Measurements from ENCODE around the gene NIM1K.

Gene NIM1K

GRCh38 chr5:43287493-43287892 is 95.5 kb downstream of the NIM1K start:
- H2BK120ac ChIP-seq (ENCODE audit: low read depth, low read length) = no peak overlapping the region

GRCh38 chr5:43288269-43288831 is 96.3 kb downstream of the NIM1K start:
- Histone ChIP-seq H3K27me3 (ENCODE audit: insufficient read depth, low read length, poor library complexity) (no peaks in the 10 kb centered on the region), H3K4ac (ENCODE audit: low read depth, low read length) (no peak overlapping the region), H2BK15ac (replicated peaks; ENCODE audit: low read depth) (no peak overlapping the region), H2BK120ac (ENCODE audit: low read depth, low read length) (no peak overlapping the region), H3K79me2 (ENCODE audit: control insufficient read depth, insufficient read depth, low read length) (no peaks in the 10 kb centered on the region), H3K56ac (ENCODE audit: low read length) (no peak overlapping the region), H2AK5ac (ENCODE audit: low read length) (no peak overlapping the region), H3K27ac (ENCODE audit: low read depth, low read length) (no peak overlapping the region), H3K4me1 (ENCODE audit: control insufficient read depth, low read depth, low read length) (no peaks in the 10 kb centered on the region), H4K5ac (ENCODE audit: low read length) (no peak overlapping the region), H3K23ac (ENCODE audit: low read length) (no peak overlapping the region), H4K8ac (ENCODE audit: low read depth, low read length) (no peak overlapping the region), H2BK5ac (ENCODE audit: low read length) (no peak overlapping the region), H3K9ac (ENCODE audit: low read length) (no peak overlapping the region), H3K4me3 (ENCODE audit: low read length) (no peak overlapping the region), H3K36me3 (ENCODE audit: control insufficient read depth, insufficient read depth, low read length) (peaks cover 9% of the 10 kb centered on the region), H3K4me2 (ENCODE audit: low read length) (no peak overlapping the region), H3K79me1 (ENCODE audit: low read length) (no peaks in the 10 kb centered on the region), H3K18ac (ENCODE audit: low read length) (no peak overlapping the region)
- DNase-seq = no peak
- no CpG with 5 or more reads among the region's 1 CpG for WGBS (ENCODE audit: extremely low coverage, insufficient coverage, low lambda C conversion rate)

More at GRCh38 chr5:43287493-43287892, 95.5 kb downstream of the NIM1K start:
- Histone ChIP-seq H3K4me2 (ENCODE audit: low read length) (no peak overlapping the region), H3K36me3 (ENCODE audit: control insufficient read depth, insufficient read depth, low read length) (peaks cover 9% of the 10 kb centered on the region), H3K4ac (ENCODE audit: low read depth, low read length) (no peak overlapping the region), H2AK5ac (ENCODE audit: low read length) (no peak overlapping the region), H3K56ac (ENCODE audit: low read length) (no peak overlapping the region), H4K8ac (ENCODE audit: low read depth, low read length) (no peak overlapping the region), H3K27ac (ENCODE audit: low read depth, low read length) (no peak overlapping the region), H3K79me2 (ENCODE audit: control insufficient read depth, insufficient read depth, low read length) (no peaks in the 10 kb centered on the region), H3K23ac (ENCODE audit: low read length) (no peak overlapping the region), H3K4me1 (ENCODE audit: control insufficient read depth, low read depth, low read length) (no peaks in the 10 kb centered on the region), H3K27me3 (ENCODE audit: insufficient read depth, low read length, poor library complexity) (no peaks in the 10 kb centered on the region), H2BK5ac (ENCODE audit: low read length) (no peak overlapping the region), H3K9ac (ENCODE audit: low read length) (no peak overlapping the region), H3K4me3 (ENCODE audit: low read length) (no peak overlapping the region), H3K79me1 (ENCODE audit: low read length) (no peaks in the 10 kb centered on the region), H2BK15ac (replicated peaks; ENCODE audit: low read depth) (no peak overlapping the region), H4K5ac (ENCODE audit: low read length) (no peak overlapping the region), H3K18ac (ENCODE audit: low read length) (no peak overlapping the region)
- no CpG with 5 or more reads among the region's 4 CpGs for WGBS (ENCODE audit: extremely low coverage, insufficient coverage, low lambda C conversion rate)
- no peak for DNase-seq

DNA sequence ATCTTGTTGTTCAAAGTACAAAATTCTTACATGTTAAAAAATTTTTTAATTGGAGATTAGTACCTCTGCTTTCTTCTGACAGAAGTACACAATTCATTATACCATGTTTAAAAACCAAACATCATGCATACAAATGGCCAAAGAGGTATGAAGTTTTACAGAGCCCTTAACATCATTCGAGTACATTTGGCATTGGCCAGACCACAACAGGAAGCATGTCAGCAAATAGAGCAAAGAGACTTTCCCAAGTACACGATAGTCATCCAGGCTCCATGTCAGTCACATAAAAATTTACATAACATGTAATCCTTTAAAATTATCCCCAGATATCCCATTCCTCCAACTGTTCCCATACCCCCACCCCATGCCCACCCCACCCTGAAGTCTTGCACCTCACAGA is 98.7 kb downstream of the NIM1K start:
- H3K4me1 ChIP-seq (ENCODE audit: control insufficient read depth, low read depth, low read length) = no peaks in the 10 kb centered on the region
- H3K56ac ChIP-seq (ENCODE audit: low read length) = no peak overlapping the region
- H4K5ac ChIP-seq (ENCODE audit: low read length) = no peak overlapping the region
- H3K9ac ChIP-seq (ENCODE audit: low read length) = no peak overlapping the region
- H3K18ac ChIP-seq (ENCODE audit: low read length) = no peak overlapping the region
- H3K4me3 ChIP-seq (ENCODE audit: low read length) = no peak overlapping the region
- DNase-seq = no peak
- WGBS (ENCODE audit: extremely low coverage, insufficient coverage, low lambda C conversion rate) = no CpG with 5 or more reads among the region's 2 CpGs
- no peak overlapping the region for H2BK15ac ChIP-seq (replicated peaks; ENCODE audit: low read depth)
- no peak overlapping the region for H2BK120ac ChIP-seq (ENCODE audit: low read depth, low read length)
- no peaks in the 10 kb centered on the region for H3K79me2 ChIP-seq (ENCODE audit: control insufficient read depth, insufficient read depth, low read length)
- no peak overlapping the region for H3K27ac ChIP-seq (ENCODE audit: low read depth, low read length)
- no peak overlapping the region for H3K4ac ChIP-seq (ENCODE audit: low read depth, low read length)
- H3K23ac ChIP-seq (ENCODE audit: low read length) = no peak overlapping the region
- H3K4me2 ChIP-seq (ENCODE audit: low read length) = no peak overlapping the region
- no peak overlapping the region for H2BK5ac ChIP-seq (ENCODE audit: low read length)
- H4K8ac ChIP-seq (ENCODE audit: low read depth, low read length) = no peak overlapping the region
- H3K27me3 ChIP-seq (ENCODE audit: insufficient read depth, low read length, poor library complexity) = no peaks in the 10 kb centered on the region
- peaks cover 9% of the 10 kb centered on the region for H3K36me3 ChIP-seq (ENCODE audit: control insufficient read depth, insufficient read depth, low read length)
- H2AK5ac ChIP-seq (ENCODE audit: low read length) = no peak overlapping the region
- no peaks in the 10 kb centered on the region for H3K79me1 ChIP-seq (ENCODE audit: low read length)

DNA sequence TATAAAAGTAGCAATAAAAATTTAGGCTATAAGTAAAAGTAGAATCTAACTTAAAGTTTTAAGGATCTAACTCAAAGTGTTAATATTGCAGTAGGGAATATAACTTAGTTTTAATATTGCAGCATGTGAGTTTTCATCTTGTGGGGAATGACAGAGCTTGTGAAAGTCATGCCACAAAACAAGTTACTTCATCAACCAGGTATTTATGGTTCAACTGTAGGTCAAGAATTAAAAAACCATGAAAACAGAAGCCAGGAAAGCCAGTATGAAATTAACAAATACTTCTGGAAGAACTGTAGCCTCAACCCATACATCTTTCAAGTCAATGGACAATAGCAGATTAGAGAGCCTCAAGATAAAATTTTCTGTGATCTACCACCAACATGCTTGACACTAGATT is 102.2 kb downstream of the NIM1K start:
- Histone ChIP-seq H2BK120ac (ENCODE audit: low read depth, low read length) (no peak overlapping the region), H3K79me2 (ENCODE audit: control insufficient read depth, insufficient read depth, low read length) (peaks cover 8% of the 10 kb centered on the region), H3K56ac (ENCODE audit: low read length) (no peak overlapping the region), H3K36me3 (ENCODE audit: control insufficient read depth, insufficient read depth, low read length) (peaks cover 13% of the 10 kb centered on the region), H3K18ac (ENCODE audit: low read length) (no peak overlapping the region), H3K4ac (ENCODE audit: low read depth, low read length) (no peak overlapping the region), H3K9ac (ENCODE audit: low read length) (no peak overlapping the region), H3K27me3 (ENCODE audit: insufficient read depth, low read length, poor library complexity) (no peaks in the 10 kb centered on the region), H2BK15ac (replicated peaks; ENCODE audit: low read depth) (no peak overlapping the region), H3K27ac (ENCODE audit: low read depth, low read length) (no peak overlapping the region), H2AK5ac (ENCODE audit: low read length) (no peak overlapping the region), H4K5ac (ENCODE audit: low read length) (no peak overlapping the region), H4K8ac (ENCODE audit: low read depth, low read length) (no peak overlapping the region), H3K4me2 (ENCODE audit: low read length) (no peak overlapping the region), H3K79me1 (ENCODE audit: low read length) (peaks cover 7% of the 10 kb centered on the region), H2BK5ac (ENCODE audit: low read length) (no peak overlapping the region), H3K23ac (ENCODE audit: low read length) (no peak overlapping the region), H3K4me3 (ENCODE audit: low read length) (no peak overlapping the region), H3K4me1 (ENCODE audit: control insufficient read depth, low read depth, low read length) (no peaks in the 10 kb centered on the region)
- no peak for DNase-seq

DNA sequence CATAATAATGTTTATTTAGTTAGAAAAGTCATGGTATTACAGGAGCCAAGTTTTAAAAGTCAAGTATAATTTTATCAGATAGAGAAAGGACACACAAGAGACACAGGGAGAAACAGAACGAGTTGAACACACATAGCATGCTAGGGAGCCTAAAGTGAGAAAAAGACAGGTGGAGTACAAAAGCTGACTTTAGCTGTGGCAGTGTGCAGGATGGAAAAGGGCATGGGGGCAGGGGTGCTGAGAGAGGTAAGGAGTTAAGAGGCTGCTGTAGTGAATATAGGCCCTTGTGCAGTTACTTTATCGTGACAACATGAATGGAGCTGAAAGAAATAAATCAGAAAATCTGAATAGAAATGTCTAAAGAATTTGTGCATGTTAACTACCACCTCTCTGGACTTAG is 103.2 kb downstream of the NIM1K start:
- H3K9ac ChIP-seq (ENCODE audit: low read length) = no peak overlapping the region
- H3K23ac ChIP-seq (ENCODE audit: low read length) = no peak overlapping the region
- H2BK5ac ChIP-seq (ENCODE audit: low read length) = no peak overlapping the region
- H3K36me3 ChIP-seq (ENCODE audit: control insufficient read depth, insufficient read depth, low read length) = peaks cover 12% of the 10 kb centered on the region
- no peak overlapping the region for H2AK5ac ChIP-seq (ENCODE audit: low read length)
- H3K27me3 ChIP-seq (ENCODE audit: insufficient read depth, low read length, poor library complexity) = no peaks in the 10 kb centered on the region
- peaks cover 13% of the 10 kb centered on the region for H3K79me2 ChIP-seq (ENCODE audit: control insufficient read depth, insufficient read depth, low read length)
- H2BK15ac ChIP-seq (replicated peaks; ENCODE audit: low read depth) = no peak overlapping the region
- H3K56ac ChIP-seq (ENCODE audit: low read length) = no peak overlapping the region
- H3K4me3 ChIP-seq (ENCODE audit: low read length) = no peak overlapping the region
- no peak overlapping the region for H3K27ac ChIP-seq (ENCODE audit: low read depth, low read length)
- peaks cover 7% of the 10 kb centered on the region for H3K79me1 ChIP-seq (ENCODE audit: low read length)
- no peak overlapping the region for H3K18ac ChIP-seq (ENCODE audit: low read length)
- no peak overlapping the region for H4K8ac ChIP-seq (ENCODE audit: low read depth, low read length)
- no peaks in the 10 kb centered on the region for H3K4me1 ChIP-seq (ENCODE audit: control insufficient read depth, low read depth, low read length)
- WGBS (ENCODE audit: extremely low coverage, insufficient coverage, low lambda C conversion rate) = no CpG with 5 or more reads among the region's 2 CpGs
- H3K4me2 ChIP-seq (ENCODE audit: low read length) = no peak overlapping the region
- H3K4ac ChIP-seq (ENCODE audit: low read depth, low read length) = no peak overlapping the region
- no peak overlapping the region for H2BK120ac ChIP-seq (ENCODE audit: low read depth, low read length)
- no peak overlapping the region for H4K5ac ChIP-seq (ENCODE audit: low read length)
- DNase-seq = no peak

GRCh38 chr5:43296835-43297234 is 104.8 kb downstream of the NIM1K start:
- H4K5ac ChIP-seq (ENCODE audit: low read length) = no peak overlapping the region
- H3K9ac ChIP-seq (ENCODE audit: low read length) = no peak overlapping the region
- no peak overlapping the region for H4K8ac ChIP-seq (ENCODE audit: low read depth, low read length)
- H2BK5ac ChIP-seq (ENCODE audit: low read length) = no peak overlapping the region
- no peak overlapping the region for H3K56ac ChIP-seq (ENCODE audit: low read length)
- peaks cover 7% of the 10 kb centered on the region for H3K79me1 ChIP-seq (ENCODE audit: low read length)
- no peak overlapping the region for H3K4me3 ChIP-seq (ENCODE audit: low read length)
- no peaks in the 10 kb centered on the region for H3K4me1 ChIP-seq (ENCODE audit: control insufficient read depth, low read depth, low read length)
- H3K79me2 ChIP-seq (ENCODE audit: control insufficient read depth, insufficient read depth, low read length) = peaks cover 28% of the 10 kb centered on the region
- H3K27me3 ChIP-seq (ENCODE audit: insufficient read depth, low read length, poor library complexity) = no peaks in the 10 kb centered on the region
- H3K27ac ChIP-seq (ENCODE audit: low read depth, low read length) = no peak overlapping the region
- H2AK5ac ChIP-seq (ENCODE audit: low read length) = no peak overlapping the region
- H3K4ac ChIP-seq (ENCODE audit: low read depth, low read length) = no peak overlapping the region
- no peak overlapping the region for H3K18ac ChIP-seq (ENCODE audit: low read length)
- no peak overlapping the region for H2BK120ac ChIP-seq (ENCODE audit: low read depth, low read length)
- H3K23ac ChIP-seq (ENCODE audit: low read length) = no peak overlapping the region
- H3K36me3 ChIP-seq (ENCODE audit: control insufficient read depth, insufficient read depth, low read length) = peaks cover 10% of the 10 kb centered on the region
- DNase-seq = no peak
- H3K4me2 ChIP-seq (ENCODE audit: low read length) = no peak overlapping the region
- WGBS (ENCODE audit: extremely low coverage, insufficient coverage, low lambda C conversion rate) = no CpG with 5 or more reads among the region's 2 CpGs
- no peak overlapping the region for H2BK15ac ChIP-seq (replicated peaks; ENCODE audit: low read depth)

Data from mesendoderm (in vitro differentiated cells).